ENCODE data around the gene CRNKL1. TPM values are rescaled to one million over a fixed set of nuclear protein-coding genes. Genes with fewer than 3 reads are reported as not detected.

CRNKL1 gene
- total RNA-seq, 4 donors from 2014 or later = 23.2 to 34.4 (median 25.3) TPM

GRCh38 chr20:20092827-20093226 is 40.6 kb upstream of the CRNKL1 start:
- H3K4me1 ChIP-seq = no peaks in the 10 kb centered on the region
- no peak overlapping the region for H3K4me3 ChIP-seq
- 79% methylated on average over 4 of the region's 4 CpGs for WGBS
- H3K27ac ChIP-seq (replicated peaks in 1 of 4) = no peak overlapping the region
- intact Hi-C loops (cut with DNase I) = no loop called here
- peaks cover 0 to 9% (median 0%) of the 10 kb centered on the region in 4 donors for H3K36me3 ChIP-seq
- TF ChIP-seq POLR2AphosphoS5 (IDR thresholded peaks at IDR 0.05) (no peak), POLR2A (IDR thresholded peaks at IDR 0.05; ENCODE audit: low read depth) (no peak), EP300 (IDR thresholded peaks at IDR 0.05) (no peak), CTCF (IDR thresholded peaks at IDR 0.05) (no peak)
- no peaks in the 10 kb centered on the region for H3K27me3 ChIP-seq
- no peak for DNase-seq (ENCODE audit: extremely low spot score)
- H3K9me3 ChIP-seq = no peaks in the 10 kb centered on the region

GRCh38 chr20:20089939-20090338 is 37.7 kb upstream of the CRNKL1 start:
- 78% methylated on average over 1 of the region's 1 CpG for WGBS
- H3K4me1 ChIP-seq = no peaks in the 10 kb centered on the region
- no peak for TF ChIP-seq POLR2A (IDR thresholded peaks at IDR 0.05; ENCODE audit: low read depth)
- TF ChIP-seq EP300 (IDR thresholded peaks at IDR 0.05) = no peak
- no peak for TF ChIP-seq POLR2AphosphoS5 (IDR thresholded peaks at IDR 0.05)
- no peak for TF ChIP-seq CTCF (IDR thresholded peaks at IDR 0.05)
- intact Hi-C loops (cut with DNase I) = no loop called here
- no peak for DNase-seq (ENCODE audit: extremely low spot score)
- no peak overlapping the region for H3K4me3 ChIP-seq
- peaks cover 0 to 9% (median 0%) of the 10 kb centered on the region in 4 donors for H3K36me3 ChIP-seq
- H3K27me3 ChIP-seq = no peaks in the 10 kb centered on the region
- H3K9me3 ChIP-seq = no peaks in the 10 kb centered on the region
- H3K27ac ChIP-seq (replicated peaks in 1 of 4) = no peak overlapping the region

DNA sequence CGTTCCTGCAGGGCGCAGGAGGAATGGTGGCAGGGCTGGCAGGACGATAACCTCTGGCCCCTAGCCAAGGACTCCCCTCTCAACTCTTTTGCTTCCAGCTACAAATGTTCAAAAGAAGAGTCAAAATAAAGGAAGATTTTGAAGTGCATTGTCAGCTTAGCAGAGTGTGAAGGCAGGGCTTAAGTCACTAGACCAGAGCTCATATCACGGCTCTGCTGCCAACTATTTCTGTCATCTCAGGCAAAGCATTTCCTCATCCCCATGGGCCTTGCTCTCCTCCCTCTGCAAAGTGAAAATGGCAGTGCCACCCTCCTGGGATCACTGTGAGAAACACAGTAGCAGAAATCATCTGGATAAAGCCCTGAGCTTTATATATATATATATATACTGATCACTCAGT is 36.8 kb upstream of the CRNKL1 start:
- WGBS = 71% methylated on average over 4 of the region's 4 CpGs
- peak; percentile 60 for DNase-seq (ENCODE audit: extremely low spot score)

GRCh38 chr20:20085812-20086211 is 33.5 kb upstream of the CRNKL1 start:
- no peak overlapping the region for H3K27ac ChIP-seq (replicated peaks in 1 of 4)
- H3K4me1 ChIP-seq = peaks cover 0 to 9% (median 4%) of the 10 kb centered on the region in 4 donors

More for the DNA sequence above, 36.8 kb upstream of the CRNKL1 start:
- peaks cover 0 to 7% (median 2%) of the 10 kb centered on the region in 4 donors for H3K4me1 ChIP-seq
- no peak overlapping the region for H3K27ac ChIP-seq (replicated peaks in 1 of 4)
- intact Hi-C loops (cut with DNase I) = no loop called here
- H3K9me3 ChIP-seq = no peaks in the 10 kb centered on the region
- TF ChIP-seq CTCF (IDR thresholded peaks at IDR 0.05) (no peak), POLR2AphosphoS5 (IDR thresholded peaks at IDR 0.05) (no peak), POLR2A (IDR thresholded peaks at IDR 0.05; ENCODE audit: low read depth) (no peak), EP300 (IDR thresholded peaks at IDR 0.05) (no peak)
- H3K27me3 ChIP-seq = no peaks in the 10 kb centered on the region
- no peak overlapping the region for H3K4me3 ChIP-seq
- peaks cover 0 to 5% (median 0%) of the 10 kb centered on the region in 4 donors for H3K36me3 ChIP-seq

DNA sequence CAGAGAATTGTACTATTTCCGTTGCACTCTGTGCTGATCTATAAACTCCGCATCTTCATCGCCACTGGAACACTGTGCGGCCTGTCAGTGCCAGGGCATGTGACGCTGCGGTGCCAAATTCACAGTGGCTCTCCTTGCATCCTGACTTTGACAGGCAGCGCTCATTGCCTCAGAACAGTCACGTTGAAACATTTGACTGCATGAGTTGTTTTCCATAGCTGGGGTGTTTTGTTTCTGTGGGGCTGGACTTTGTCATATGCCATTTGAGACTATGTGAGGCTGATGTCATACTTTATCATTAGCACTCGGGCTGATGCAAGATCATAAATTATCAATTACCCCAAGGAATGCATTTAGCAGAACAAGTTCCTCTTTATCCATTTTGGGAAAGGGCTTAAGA is 32.8 kb upstream of the CRNKL1 start:
- Histone ChIP-seq H3K36me3 (no peaks in the 10 kb centered on the region), H3K4me1 (peaks cover 0 to 9% (median 4%) of the 10 kb centered on the region in 4 donors), H3K9me3 (no peaks in the 10 kb centered on the region), H3K4me3 (no peak overlapping the region), H3K27me3 (no peaks in the 10 kb centered on the region), H3K27ac (replicated peaks in 1 of 4) (no peak overlapping the region)
- intact Hi-C loops (cut with DNase I) = no loop called here
- 70% methylated on average over 9 of the region's 9 CpGs for WGBS
- DNase-seq (ENCODE audit: extremely low spot score) = peak; percentile 85
- TF ChIP-seq CTCF (IDR thresholded peaks at IDR 0.05) (no peak), POLR2A (IDR thresholded peaks at IDR 0.05; ENCODE audit: low read depth) (no peak), POLR2AphosphoS5 (IDR thresholded peaks at IDR 0.05) (no peak), EP300 (IDR thresholded peaks at IDR 0.05) (no peak)

More at GRCh38 chr20:20085812-20086211, 33.5 kb upstream of the CRNKL1 start:
- WGBS = 42% methylated on average over 2 of the region's 2 CpGs
- H3K36me3 ChIP-seq = no peaks in the 10 kb centered on the region
- no peaks in the 10 kb centered on the region for H3K27me3 ChIP-seq
- no peak overlapping the region for H3K4me3 ChIP-seq
- peak; percentile 58 to 62 for TF ChIP-seq POLR2AphosphoS5 (IDR thresholded peaks at IDR 0.05)
- TF ChIP-seq POLR2A (IDR thresholded peaks at IDR 0.05; ENCODE audit: low read depth) = no peak
- intact Hi-C loops (cut with DNase I) = no loop called here
- H3K9me3 ChIP-seq = no peaks in the 10 kb centered on the region
- peak; percentile 70 for DNase-seq (ENCODE audit: extremely low spot score)
